Common myeloid progenitor, CD34-positive (primary cell): ENCODE data around the gene CCDC167.

ENCODE experiments used
- CTCF ChIA-PET: fragments of 350-600 bp; sonication (Branson Sonifier 250); formaldehyde crosslinking; loops from one replicate; lab custom pipeline; 2021; ENCODE audit warnings: antibody characterized with exemption; lab: Charles Lee
- POLR2A ChIA-PET: fragments of 350-600 bp; sonication (Branson Sonifier 250); formaldehyde crosslinking; loops from one replicate; lab custom pipeline; 2021; ENCODE audit warnings: antibody characterized with exemption; lab: Charles Lee
- DNase-seq, 3 donors: peaks; one replicate each; pipeline versions ENCODE4 v3.0.0 to v3.0.0-alpha.2; 2013
- H3K27ac ChIP-seq, 2 experiments: 1 replicate in 1 of 2; 2 replicates in 1 of 2; pipeline ENCODE4 v1.7.0; 2013; ENCODE audit warnings: inconsistent platforms in 2 of 2, low read length in 2 of 2, mild to moderate bottlenecking in 2 of 2, low read depth in 1 of 2, moderate library complexity in 1 of 2; ENCODE audit not compliant: severe bottlenecking in 2 of 2, insufficient read depth in 1 of 2, poor library complexity in 1 of 2
- H3K27me3 ChIP-seq, 5 experiments: replicated peaks in 2 of 5; 1 replicate in 3 of 5; 2 replicates in 2 of 5; pipeline versions ENCODE4 v1.6.1 to v1.7.0; 2013; ENCODE audit warnings: low read length in 4 of 5, mild to moderate bottlenecking in 2 of 5, moderate library complexity in 2 of 5, inconsistent platforms in 1 of 5; ENCODE audit not compliant: insufficient read depth in 5 of 5, control insufficient read depth in 4 of 5
- H3K36me3 ChIP-seq, 4 experiments: 1 replicate in 2 of 4; 2 replicates in 2 of 4; pipeline versions ENCODE4 v1.6.1 to v1.7.0; 2013; ENCODE audit warnings: low read length in 3 of 4, control low read depth in 1 of 4, mild to moderate bottlenecking in 1 of 4; ENCODE audit not compliant: control insufficient read depth in 4 of 4, insufficient read depth in 4 of 4
- H3K4me1 ChIP-seq, 4 experiments: 1 replicate in 3 of 4; 2 replicates in 1 of 4; pipeline versions ENCODE4 v1.6.1 to v1.7.1; 2013; ENCODE audit warnings: low read length in 3 of 4, mild to moderate bottlenecking in 3 of 4, control low read depth in 1 of 4, inconsistent platforms in 1 of 4, moderate library complexity in 1 of 4; ENCODE audit not compliant: control insufficient read depth in 4 of 4, insufficient read depth in 4 of 4; ENCODE audit errors: control extremely low read depth in 1 of 4
- H3K4me3 ChIP-seq, 7 experiments: 1 replicate in 4 of 7; 2 replicates in 3 of 7; pipeline versions ENCODE4 v1.5.1 to v1.7.0; 2013; ENCODE audit warnings: mild to moderate bottlenecking in 7 of 7, low read length in 6 of 7, moderate library complexity in 6 of 7, inconsistent platforms in 2 of 7, low read depth in 2 of 7, control low read depth in 1 of 7; ENCODE audit not compliant: insufficient read depth in 4 of 7, control insufficient read depth in 1 of 7; ENCODE audit errors: extremely low read depth in 1 of 7
- H3K9me3 ChIP-seq, 5 experiments: 1 replicate in 4 of 5; 2 replicates in 1 of 5; pipeline versions ENCODE4 v1.6.1 to v1.7.1; 2013; ENCODE audit warnings: low read length in 4 of 5, mild to moderate bottlenecking in 2 of 5, inconsistent platforms in 1 of 5, low read depth in 1 of 5, moderate library complexity in 1 of 5; ENCODE audit not compliant: control insufficient read depth in 4 of 5, insufficient read depth in 2 of 5; ENCODE audit errors: control extremely low read depth in 1 of 5
- WGBS: methylation state at CpG from one replicate; pipeline ENCODE4 v1.1.5; 2013; ENCODE audit not compliant: insufficient coverage; 5-methylcytosine and 5-hydroxymethylcytosine counted together

Gene CCDC167

GRCh38 chr6:37537548-37537947, 37.9 kb upstream of the CCDC167 start:
- ChIA-PET CTCF (interaction anchor here (1.0 to 4.8 kb wide), 8 partner anchors 12 to 53 kb away, joined by 3 to 25 read pairs (median 4); no protein-coding TSS in a partner anchor), POLR2A (no interaction called here)
- Histone ChIP-seq H3K9me3 (no peaks in the 10 kb centered on the region), H3K36me3 (no peaks in the 10 kb centered on the region), H3K27me3 (peaks cover 2 to 62% (median 39%) of the 10 kb centered on the region in 5 experiments), H3K4me3 (no peak overlapping the region), H3K4me1 (peaks cover 0 to 29% (median 17%) of the 10 kb centered on the region in 4 experiments), H3K27ac (no peak overlapping the region)
- no peak for DNase-seq
- WGBS, result 84% methylated on average over 3 of the region's 5 CpGs

GRCh38 chr6:37536491-37537190, 36.9 kb upstream of the CCDC167 start:
- Histone ChIP-seq H3K27ac (no peak overlapping the region), H3K27me3 (peaks cover 2 to 71% (median 46%) of the 10 kb centered on the region in 5 experiments), H3K36me3 (no peaks in the 10 kb centered on the region), H3K4me3 (peak overlapping the region in 4 of 7 experiments; percentile 25 to 63 (median 48)), H3K4me1 (peaks cover 0 to 29% (median 17%) of the 10 kb centered on the region in 4 experiments), H3K9me3 (no peaks in the 10 kb centered on the region)
- ChIA-PET POLR2A (interaction anchor here (0.6 kb wide), 1 partner anchor 211 kb away, joined by 5 read pairs; no protein-coding TSS in a partner anchor), CTCF (interaction anchor here (0.7 to 4.8 kb wide), 5 partner anchors 21 to 156 kb away, joined by 3 to 25 read pairs (median 3); no protein-coding TSS in a partner anchor)
- DNase-seq, result peak in 2 of 3 donors; percentile 63 to 71
- WGBS, result 16% methylated on average over 32 of the region's 37 CpGs

- Histone ChIP-seq H3K27ac (no peak overlapping the region), H3K4me3 (peak overlapping the region in 6 of 7 experiments; percentile 2 to 63 (median 36)), H3K36me3 (no peaks in the 10 kb centered on the region), H3K4me1 (peaks cover 0 to 29% (median 17%) of the 10 kb centered on the region in 4 experiments), H3K27me3 (peaks cover 2 to 77% (median 46%) of the 10 kb centered on the region in 5 experiments), H3K9me3 (no peaks in the 10 kb centered on the region)
- peak in 1 of 3 donors; percentile 35 for DNase-seq
- WGBS, result under 1% methylated on average over 42 of the region's 56 CpGs
- POLR2A ChIA-PET, result interaction anchor here (0.6 kb wide), 1 partner anchor 211 kb away, joined by 5 read pairs; no protein-coding TSS in a partner anchor
- CTCF ChIA-PET, result interaction anchor here (0.7 to 4.8 kb wide), 6 partner anchors 17 to 156 kb away, joined by 3 to 25 read pairs (median 4); no protein-coding TSS in a partner anchor
Observed at GRCh38 chr6:37535759-37536490, 36.2 kb upstream of the CCDC167 start.

- CTCF ChIA-PET, result interaction anchor here (1.3 to 4.8 kb wide), 2 partner anchors 16 to 30 kb away, joined by 5 to 25 read pairs; no protein-coding TSS in a partner anchor
- H3K4me3 ChIP-seq, result peak overlapping the region in 2 of 7 experiments; percentile 47 to 63
- WGBS, result 71% methylated on average over 3 of the region's 5 CpGs
- H3K27ac ChIP-seq, result no peak overlapping the region
- POLR2A ChIA-PET, result no interaction called here
- peaks cover 0 to 27% (median 17%) of the 10 kb centered on the region in 4 experiments for H3K4me1 ChIP-seq
- no peaks in the 10 kb centered on the region for H3K9me3 ChIP-seq
- H3K27me3 ChIP-seq, result peaks cover 2 to 82% (median 46%) of the 10 kb centered on the region in 5 experiments
- no peak for DNase-seq
- no peaks in the 10 kb centered on the region for H3K36me3 ChIP-seq
Observed at GRCh38 chr6:37535428-37535758, 35.7 kb upstream of the CCDC167 start.

- no peaks in the 10 kb centered on the region for H3K9me3 ChIP-seq
- WGBS, result 100% methylated on average over 1 of the region's 2 CpGs
- no peak overlapping the region for H3K4me3 ChIP-seq
- ChIA-PET CTCF (interaction anchor here (1.3 to 4.8 kb wide), 2 partner anchors 16 to 31 kb away, joined by 5 to 25 read pairs; no protein-coding TSS in a partner anchor), POLR2A (no interaction called here)
- no peaks in the 10 kb centered on the region for H3K36me3 ChIP-seq
- H3K27me3 ChIP-seq, result peaks cover 2 to 87% (median 47%) of the 10 kb centered on the region in 5 experiments
- no peak for DNase-seq
- peaks cover 0 to 27% (median 17%) of the 10 kb centered on the region in 4 experiments for H3K4me1 ChIP-seq
- H3K27ac ChIP-seq, result no peak overlapping the region
Observed at GRCh38 chr6:37534893-37535292, 35.2 kb upstream of the CCDC167 start.

GRCh38 chr6:37532122-37532521, 32.4 kb upstream of the CCDC167 start:
- CTCF ChIA-PET, result interaction anchor here (1.0 to 1.4 kb wide), 2 partner anchors 30 to 34 kb away, joined by 3 to 5 read pairs; no protein-coding TSS in a partner anchor
- no peaks in the 10 kb centered on the region for H3K9me3 ChIP-seq
- peaks cover 2 to 93% (median 42%) of the 10 kb centered on the region in 5 experiments for H3K27me3 ChIP-seq
- POLR2A ChIA-PET, result no interaction called here
- H3K4me1 ChIP-seq, result peaks cover 0 to 16% (median 13%) of the 10 kb centered on the region in 4 experiments
- H3K36me3 ChIP-seq, result no peaks in the 10 kb centered on the region
- no peak for DNase-seq
- no peak overlapping the region for H3K4me3 ChIP-seq
- 100% methylated on average over 1 of the region's 3 CpGs for WGBS
- H3K27ac ChIP-seq, result no peak overlapping the region
